GM21360 (cell line): ENCODE data around the gene CXCL13.
"Not testable (repeated sequence)": the region's sequence is repeated elsewhere in the genome, so short reads cannot be mapped to it uniquely, and the experiment has no call there.

ENCODE experiments used
- ATAC-seq: cut with Tn5 transposase; IDR thresholded peaks from one replicate; pipeline ENCODE4 v1.9.1; 2021; ENCODE audit warnings: mild to moderate bottlenecking, moderate library complexity; ENCODE audit not compliant: unreplicated experiment

The CXCL13 gene

GRCh38 chr4:77605210-77605902 is at the start of gene CXCL13:
Gene CXCL13 (plus strand): TSS chr4:77605820. CDS start chr4:77605866, 46 bp downstream.
- ATAC-seq = no peak

- no peak for ATAC-seq
Observed at GRCh38 chr4:77560170-77560569, 45.5 kb upstream of the CXCL13 start.

GRCh38 chr4:77561720-77562119 is 43.9 kb upstream of the CXCL13 start:
- not testable (repeated sequence) for ATAC-seq

GRCh38 chr4:77564231-77564630 is 41.4 kb upstream of the CXCL13 start:
- ATAC-seq = no peak

- no peak for ATAC-seq
Observed at GRCh38 chr4:77566148-77566547, 39.5 kb upstream of the CXCL13 start.

GRCh38 chr4:77567549-77567948 is 38.1 kb upstream of the CXCL13 start:
- no peak for ATAC-seq

GRCh38 chr4:77570508-77571214 is 35.0 kb upstream of the CXCL13 start:
- not testable (repeated sequence) for ATAC-seq

- ATAC-seq = no peak
Observed at GRCh38 chr4:77576351-77576750, 29.3 kb upstream of the CXCL13 start.

GRCh38 chr4:77578145-77578544 is 27.5 kb upstream of the CXCL13 start:
- no peak for ATAC-seq

GRCh38 chr4:77579406-77580076 is 26.1 kb upstream of the CXCL13 start:
- no peak for ATAC-seq

- peak; percentile 64 for ATAC-seq
Observed at GRCh38 chr4:77581724-77582123, 23.9 kb upstream of the CXCL13 start.

- no peak for ATAC-seq
Observed at GRCh38 chr4:77582156-77582555, 23.5 kb upstream of the CXCL13 start.

GRCh38 chr4:77582711-77583110 is 22.9 kb upstream of the CXCL13 start:
- ATAC-seq = no peak

GRCh38 chr4:77586951-77587383 is 18.7 kb upstream of the CXCL13 start:
- ATAC-seq = peak; percentile 95

- no peak for ATAC-seq
Observed at GRCh38 chr4:77590482-77590881, 15.1 kb upstream of the CXCL13 start.

- ATAC-seq = no peak
Observed at GRCh38 chr4:77591532-77591931, 14.1 kb upstream of the CXCL13 start.

- ATAC-seq = no peak
Observed at GRCh38 chr4:77593101-77593500, 12.5 kb upstream of the CXCL13 start.

GRCh38 chr4:77593993-77594392 is 11.6 kb upstream of the CXCL13 start:
- ATAC-seq = no peak

- no peak for ATAC-seq
Observed at GRCh38 chr4:77595364-77595973, 10.2 kb upstream of the CXCL13 start.

- no peak for ATAC-seq
Observed at GRCh38 chr4:77599378-77599777, 6.2 kb upstream of the CXCL13 start.
